Measurements from ENCODE around the gene DLL1.

- TF ChIP-seq CTCF (IDR thresholded peaks at IDR 0.05) = no peak
- no peak for TF ChIP-seq POLR2A (IDR thresholded peaks at IDR 0.05)
Measured at GRCh38 chr6:170268216-170269129, 22.4 kb downstream of the DLL1 start.
